HepG2 (cell line): ENCODE measurements around the gene TGFBI. TPM values are rescaled to one million over a fixed set of nuclear protein-coding genes. Genes with fewer than 3 reads are reported as not detected.

ENCODE experiments used
- ATAC-seq: fragments of 200-7000 bp; cut with Tn5 transposase; 3 replicates; pipeline ENCODE4 v1.9.1; 2020; ENCODE audit warnings: mild to moderate bottlenecking, moderate library complexity
- BruUV-seq: library from RNA; stranded (reverse); fragments of 400-500 nt; replicated peaks from 2 replicates; lab custom pipeline; 2021; lab: Mats Ljungman, UMichigan
- CTCF ChIA-PET: fragments of 300-600 bp; formaldehyde crosslinking; extraction: SDS; loops from one replicate; lab custom pipeline; 2021; ENCODE audit warnings: low total read pairs, inconsistent platforms, low intra/inter-chr PET ratio; lab: Yijun Ruan, JAX
- POLR2A ChIA-PET: fragments of 350-600 bp; sonication (Branson Sonifier 250); formaldehyde crosslinking; loops from one replicate; lab custom pipeline; 2020; ENCODE audit warnings: antibody characterized with exemption, inconsistent platforms; lab: Yijun Ruan, JAX
- DNase-seq: peaks from one replicate; pipeline ENCODE4 v3.0.0-alpha.2; 2015; ENCODE audit warnings: low spot score
- FAIRE-seq: peaks from 3 replicates; lab custom pipeline; 2011; peaks lifted over from hg19 to GRCh38; lab: Jason Lieb, UNC
- H2AFZ ChIP-seq: one replicate; pipeline ENCODE4 v1.6.1; 2011; ENCODE audit warnings: low read length, inconsistent platforms
- H3K27ac ChIP-seq: fragments of 300-600 bp; 3 replicates; pipeline ENCODE4 v1.8.0; 2011; ENCODE audit warnings: mixed run types, mild to moderate bottlenecking, mixed read lengths, low read length, inconsistent platforms; ENCODE audit not compliant: insufficient read depth; ENCODE audit errors: extremely low read length
- H3K27me3 ChIP-seq, 2 experiments: fragments of 200-600 bp in 1 of 2; 2 replicates in 1 of 2; 3 replicates in 1 of 2; pipeline versions ENCODE4 v1.6.0 to v1.8.0; 2011; ENCODE audit warnings: low read length in 2 of 2, mild to moderate bottlenecking in 2 of 2, moderate library complexity in 2 of 2, inconsistent platforms in 1 of 2; ENCODE audit not compliant: insufficient read depth in 2 of 2, control insufficient read depth in 1 of 2
- H3K36me3 ChIP-seq, 2 experiments: fragments of 200-600 bp in 1 of 2; replicated peaks in 1 of 2; 2 replicates in 1 of 2; 3 replicates in 1 of 2; pipeline versions ENCODE4 v1.5.1 to v1.8.0; 2011; ENCODE audit warnings: low read length in 2 of 2, inconsistent platforms in 1 of 2; ENCODE audit not compliant: insufficient read depth in 2 of 2, control insufficient read depth in 1 of 2
- H3K4me1 ChIP-seq: 2 replicates; pipeline ENCODE4 v1.5.1; 2012; ENCODE audit warnings: low read length, inconsistent platforms; ENCODE audit not compliant: insufficient read depth
- H3K4me2 ChIP-seq: 2 replicates; pipeline ENCODE4 v1.6.0; 2011; ENCODE audit warnings: low read depth, low read length, inconsistent platforms
- H3K4me3 ChIP-seq, 3 experiments: fragments of 200-600 bp in 1 of 3; sonication (generic), shearing (Covaris generic) in 1 of 3; replicated peaks in 1 of 3; 2 replicates each; pipeline ENCODE4 v1.5.1; 2011 to 2016; ENCODE audit warnings: low read length in 3 of 3, inconsistent platforms in 2 of 3, low read depth in 2 of 3, mild to moderate bottlenecking in 2 of 3, control low read depth in 1 of 3, mixed read lengths in 1 of 3; ENCODE audit not compliant: insufficient read depth in 1 of 3
- H3K79me2 ChIP-seq: one replicate; pipeline ENCODE4 v1.6.1; 2011; ENCODE audit warnings: low read length, inconsistent platforms; ENCODE audit not compliant: insufficient read depth
- H3K9ac ChIP-seq: 2 replicates; pipeline ENCODE4 v1.6.0; 2011; ENCODE audit warnings: mild to moderate bottlenecking, low read depth, low read length, inconsistent platforms; ENCODE audit not compliant: insufficient read depth
- H3K9me3 ChIP-seq: 2 replicates; pipeline ENCODE4 v1.5.1; 2012; ENCODE audit warnings: mild to moderate bottlenecking, low read length
- H4K20me1 ChIP-seq: 2 replicates; pipeline ENCODE4 v1.6.0; 2011; ENCODE audit warnings: inconsistent platforms, mild to moderate bottlenecking, low read length, moderate library complexity; ENCODE audit not compliant: insufficient read depth
- CHD4 ChIP-seq: fragments of 200-600 bp; sonication (generic); IDR thresholded peaks from 2 replicates; pipeline ENCODE4 v1.7.0; 2017; ENCODE audit warnings: mild to moderate bottlenecking, low read length, borderline replicate concordance
- EEA1 ChIP-seq: sonication (generic); formaldehyde crosslinking; IDR thresholded peaks from 2 replicates; pipeline ENCODE4 v1.5.1; 2020; ENCODE audit warnings: mild to moderate bottlenecking, missing genetic modification reagents, borderline replicate concordance
- KDM3A ChIP-seq: IDR thresholded peaks from 2 replicates; pipeline ENCODE4 v1.6.1; 2018; ENCODE audit warnings: low read depth, missing compliant biosample characterization
- MXD4 ChIP-seq: IDR thresholded peaks from 2 replicates; pipeline ENCODE4 v1.6.1; 2016; ENCODE audit warnings: mild to moderate bottlenecking, missing biosample characterization, missing genetic modification reagents
- SP2 ChIP-seq: sonication (generic); formaldehyde crosslinking; IDR thresholded peaks from 2 replicates; pipeline ENCODE4 v1.5.1; 2020; ENCODE audit warnings: mild to moderate bottlenecking, missing genetic modification reagents
- TARDBP ChIP-seq: sonication (generic); formaldehyde crosslinking; IDR thresholded peaks from 2 replicates; pipeline ENCODE4 v1.8.0; 2022; ENCODE audit warnings: mild to moderate bottlenecking, missing genetic modification reagents
- ZNF160 ChIP-seq: sonication (generic); formaldehyde crosslinking; IDR thresholded peaks from 2 replicates; pipeline ENCODE4 v1.8.0; 2022; ENCODE audit warnings: mild to moderate bottlenecking, inconsistent platforms, missing genetic modification reagents
- ZNF577 ChIP-seq: sonication (generic); formaldehyde crosslinking; IDR thresholded peaks from 2 replicates; pipeline ENCODE4 v1.4.0; 2020; ENCODE audit warnings: mild to moderate bottlenecking, low read depth, missing genetic modification reagents, borderline replicate concordance
- ZNF761 ChIP-seq: sonication (generic); formaldehyde crosslinking; conservative IDR thresholded peaks from 2 replicates; pipeline ENCODE4 v1.4.0; 2020; ENCODE audit warnings: mild to moderate bottlenecking, missing genetic modification reagents
- WGBS: methylation state at CpG from one replicate; pipeline ENCODE4 v1.1.6; 2017; ENCODE audit warnings: low lambda C conversion rate; 5-methylcytosine and 5-hydroxymethylcytosine counted together
- in situ Hi-C: cut with HindIII; loops from 2 replicates; pipeline ENCODE4 v1.10.0; 2017; ENCODE audit warnings: low pct_unique_long_range_greater_than_20kb; ENCODE audit not compliant: extremely low pct_ligation_motif_present
- intact Hi-C: fragments of 100-400 bp; cut with micrococcal nuclease; formaldehyde crosslinking; loops from one replicate; pipeline ENCODE4 v1.10.0; 2022; ENCODE audit not compliant: unreplicated experiment
- polyA plus RNA-seq, 8 experiments: library from polyadenylated mRNA; depleted of rRNA in 3 of 8; stranded (reverse) in 7 of 8; unstranded in 1 of 8; fragments of >200 nt; fragmentation: Illumina TruSeq in 4 of 8; extraction: Trizol in 4 of 8; gene quantifications; 2 replicates each; pipeline versions ENCODE4 v1.2.1 to v1.2.3, GENCODE V29; 2011 to 2016; ENCODE audit warnings: low read depth in 4 of 8, missing spikeins in 1 of 8, mixed read lengths in 1 of 8; ENCODE audit not compliant: insufficient read depth in 1 of 8
- total RNA-seq, 5 experiments: library from RNA; depleted of rRNA; stranded (reverse); fragments of >200 nt; fragmentation: Illumina TruSeq; extraction: Trizol; gene quantifications; 2 replicates each; pipeline ENCODE4 v1.2.3, GENCODE V29; 2016; ENCODE audit warnings: low read depth in 1 of 5
- TF ChIP-seq, protein P1 (sequence below): IDR thresholded peaks from 2 replicates; pipeline ENCODE4 v1.6.1; 2018; ENCODE audit warnings: missing genetic modification reagents

Gene TGFBI
- total and polyA plus RNA-seq, 2 of the 13 experiments (the other 11 are each of a cell fraction or from before 2014, with no cell fraction given) = 275 to 457 TPM

DNA sequence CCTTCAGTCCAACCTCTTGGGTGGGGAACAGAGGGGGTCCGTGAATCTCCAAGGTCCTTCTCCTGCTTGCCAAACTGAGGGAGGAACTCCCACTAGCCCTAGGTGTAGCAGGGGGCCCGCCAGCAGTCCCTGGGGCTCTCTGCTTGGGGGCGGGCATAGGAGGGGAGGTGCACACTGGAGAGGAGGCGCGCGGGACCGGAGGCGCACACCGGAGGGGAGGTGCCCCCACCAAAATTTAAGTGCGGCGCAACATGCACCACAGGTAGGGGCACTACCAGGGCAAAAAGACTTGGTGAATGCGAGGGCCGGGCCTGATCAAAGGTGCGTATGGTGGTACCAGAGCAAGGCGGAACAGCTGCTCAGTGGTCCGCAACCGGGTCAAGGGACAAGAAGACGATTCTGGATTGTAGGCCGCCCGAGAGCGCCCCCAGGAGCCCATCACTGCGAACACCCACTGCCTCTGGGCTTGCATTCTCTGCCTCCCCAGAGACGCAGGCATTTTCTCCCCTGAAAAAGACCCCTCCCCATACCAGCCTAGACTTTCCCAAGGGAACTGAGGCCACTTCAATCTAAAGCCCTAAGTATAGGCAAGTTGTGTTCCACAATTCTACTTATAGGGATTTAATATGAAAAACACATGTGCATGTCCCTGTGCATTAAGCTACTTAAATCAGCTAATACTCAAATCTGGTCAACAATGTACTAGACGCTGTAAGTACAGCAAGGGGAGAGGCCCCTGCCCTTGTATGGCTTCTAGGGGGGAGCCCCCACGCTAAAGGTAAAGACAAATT is 50.6 kb downstream of the TGFBI start:
- no peaks in the 10 kb centered on the region for H3K79me2 ChIP-seq
- FAIRE-seq = no peak
- H3K4me1 ChIP-seq = peaks cover 29% of the 10 kb centered on the region
- TF ChIP-seq KDM3A (CRISPR knock-in tag) (no peak), EEA1 (CRISPR knock-in tag) (no peak), CHD4 (no peak), MXD4 (CRISPR knock-in tag) (no peak), SP2 (CRISPR knock-in tag) (no peak), ZNF761 (CRISPR knock-in tag) (no peak), ZNF160 (no peak), TARDBP (no peak), ZNF577 (CRISPR knock-in tag) (no peak)
- TF ChIP-seq, protein P1, sequence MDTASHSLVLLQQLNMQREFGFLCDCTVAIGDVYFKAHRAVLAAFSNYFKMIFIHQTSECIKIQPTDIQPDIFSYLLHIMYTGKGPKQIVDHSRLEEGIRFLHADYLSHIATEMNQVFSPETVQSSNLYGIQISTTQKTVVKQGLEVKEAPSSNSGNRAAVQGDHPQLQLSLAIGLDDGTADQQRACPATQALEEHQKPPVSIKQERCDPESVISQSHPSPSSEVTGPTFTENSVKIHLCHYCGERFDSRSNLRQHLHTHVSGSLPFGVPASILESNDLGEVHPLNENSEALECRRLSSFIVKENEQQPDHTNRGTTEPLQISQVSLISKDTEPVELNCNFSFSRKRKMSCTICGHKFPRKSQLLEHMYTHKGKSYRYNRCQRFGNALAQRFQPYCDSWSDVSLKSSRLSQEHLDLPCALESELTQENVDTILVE = no peak
- no peaks in the 10 kb centered on the region for H3K9me3 ChIP-seq
- no peaks in the 10 kb centered on the region for H4K20me1 ChIP-seq
- intact Hi-C loops = no loop called here
- BruUV-seq = no TSS peak
- H3K4me3 ChIP-seq = no peak overlapping the region
- no peak overlapping the region for H2AFZ ChIP-seq
- H3K27me3 ChIP-seq = no peaks in the 10 kb centered on the region
- H3K4me2 ChIP-seq = no peak overlapping the region
- no peaks in the 10 kb centered on the region for H3K36me3 ChIP-seq
- POLR2A ChIA-PET = no interaction called here
- no peak overlapping the region for H3K9ac ChIP-seq
- CTCF ChIA-PET = no interaction called here
- in situ Hi-C loops = no loop called here
- H3K27ac ChIP-seq = no peak overlapping the region
- WGBS = 98% methylated on average over 18 of the region's 25 CpGs
- no peak for DNase-seq
- ATAC-seq = no peak
